PC-3 (cell line): Measurements from ENCODE around the gene DPYSL3. TPM values are rescaled to one million over a fixed set of nuclear protein-coding genes. Genes with fewer than 3 reads are reported as not detected.

ENCODE experiments used
- ATAC-seq: fragments of 200-7000 bp; cut with Tn5 transposase; 2 replicates; pipeline ENCODE4 v1.9.1; 2020; ENCODE audit warnings: mild to moderate bottlenecking, moderate library complexity
- BruUV-seq: library from RNA; stranded (reverse); fragments of 400-500 nt; replicated peaks from 2 replicates; lab custom pipeline; 2021; lab: Mats Ljungman, UMichigan
- CTCF ChIA-PET: fragments of 300-600 bp; sonication (Branson Sonifier 250); formaldehyde crosslinking; loops from one replicate; lab custom pipeline; 2022; ENCODE audit warnings: antibody characterized with exemption; lab: Charles Lee
- POLR2A ChIA-PET: fragments of 300-600 bp; sonication (Branson Sonifier 250); formaldehyde crosslinking; loops from one replicate; lab custom pipeline; 2022; ENCODE audit warnings: antibody characterized with exemption; ENCODE audit not compliant: unreplicated experiment; lab: Charles Lee
- DNase-seq: peaks from one replicate; pipeline ENCODE4 v3.0.0-alpha.2; 2015
- H2AFZ ChIP-seq: fragments of 300-600 bp; sonication (generic); 2 replicates; pipeline ENCODE4 v1.6.0; 2016; ENCODE audit warnings: antibody characterized with exemption, low read length
- H3F3A ChIP-seq: fragments of 300-600 bp; sonication (generic); one replicate; pipeline ENCODE4 v1.6.0; 2017; ENCODE audit warnings: antibody characterized with exemption, low read length, control low read depth, mild to moderate bottlenecking; ENCODE audit not compliant: unreplicated experiment
- H3K27ac ChIP-seq: fragments of 300-600 bp; sonication (generic); 2 replicates; pipeline ENCODE4 v1.5.1; 2016; ENCODE audit warnings: mild to moderate bottlenecking, low read length
- H3K27me3 ChIP-seq: fragments of 300-600 bp; sonication (generic); 2 replicates; pipeline ENCODE4 v1.6.1; 2016; ENCODE audit warnings: low read length, mixed read lengths
- H3K36me3 ChIP-seq: fragments of 300-600 bp; sonication (generic); 2 replicates; pipeline ENCODE4 v1.6.1; 2016; ENCODE audit warnings: low read depth, mixed run types, low read length, mixed read lengths
- H3K4me1 ChIP-seq: fragments of 300-600 bp; sonication (generic); 2 replicates; pipeline ENCODE4 v1.5.1; 2016; ENCODE audit warnings: low read length; ENCODE audit not compliant: insufficient read depth
- H3K4me2 ChIP-seq: fragments of 300-600 bp; sonication (generic); 2 replicates; pipeline ENCODE4 v1.6.0; 2016; ENCODE audit warnings: low read length
- H3K4me3 ChIP-seq: fragments of 300-600 bp; sonication (generic); 2 replicates; pipeline ENCODE4 v1.5.1; 2016; ENCODE audit warnings: mild to moderate bottlenecking, low read length, mixed read lengths
- H3K79me2 ChIP-seq: fragments of 300-600 bp; sonication (generic); 2 replicates; pipeline ENCODE4 v1.6.1; 2017; ENCODE audit warnings: low read length, mixed read lengths
- H3K9ac ChIP-seq: fragments of 300-600 bp; sonication (generic); 2 replicates; pipeline ENCODE4 v1.6.0; 2016; ENCODE audit warnings: mild to moderate bottlenecking, low read length
- H3K9me2 ChIP-seq: fragments of 300-600 bp; sonication (generic); replicated peaks from 2 replicates; pipeline ENCODE4 v1.6.1; 2016; ENCODE audit warnings: mixed run types, low read length, mixed read lengths
- H3K9me3 ChIP-seq: fragments of 300-600 bp; sonication (generic); 2 replicates; pipeline ENCODE4 v1.6.1; 2016; ENCODE audit warnings: low read length, mixed read lengths
- H4K20me1 ChIP-seq: fragments of 300-600 bp; sonication (generic); 2 replicates; pipeline ENCODE4 v1.6.1; 2016; ENCODE audit warnings: low read length, mixed read lengths
- EZH2 ChIP-seq: fragments of 300-600 bp; sonication (generic); IDR thresholded peaks from one replicate; pipeline ENCODE4 v1.6.1; 2017; ENCODE audit warnings: antibody characterized with exemption, mild to moderate bottlenecking, low read length; ENCODE audit not compliant: unreplicated experiment
- EZH2phosphoT487 ChIP-seq: fragments of 300-600 bp; sonication (generic); IDR thresholded peaks from 2 replicates; pipeline ENCODE4 v1.6.1; 2018; ENCODE audit warnings: mild to moderate bottlenecking, antibody characterized with exemption, low read length, borderline replicate concordance
- intact Hi-C: fragments of 100-400 bp; cut with micrococcal nuclease; formaldehyde crosslinking; loops from 2 replicates; pipeline ENCODE4 v1.9.0; 2023
- total RNA-seq: library from RNA; depleted of rRNA; stranded (reverse); fragments of >200 nt; gene quantifications from 2 replicates; pipeline ENCODE4 v1.2.3, GENCODE V29; 2014
- TF ChIP-seq, protein P1 (sequence below): fragments of 300-600 bp; sonication (generic); conservative IDR thresholded peaks from 2 replicates; pipeline ENCODE4 v1.5.1; 2017; ENCODE audit warnings: antibody characterized with exemption, low read depth, mild to moderate bottlenecking, low read length

DPYSL3 gene
- total RNA-seq, 1 experiment from 2014 or later: 20.6 TPM

DNA sequence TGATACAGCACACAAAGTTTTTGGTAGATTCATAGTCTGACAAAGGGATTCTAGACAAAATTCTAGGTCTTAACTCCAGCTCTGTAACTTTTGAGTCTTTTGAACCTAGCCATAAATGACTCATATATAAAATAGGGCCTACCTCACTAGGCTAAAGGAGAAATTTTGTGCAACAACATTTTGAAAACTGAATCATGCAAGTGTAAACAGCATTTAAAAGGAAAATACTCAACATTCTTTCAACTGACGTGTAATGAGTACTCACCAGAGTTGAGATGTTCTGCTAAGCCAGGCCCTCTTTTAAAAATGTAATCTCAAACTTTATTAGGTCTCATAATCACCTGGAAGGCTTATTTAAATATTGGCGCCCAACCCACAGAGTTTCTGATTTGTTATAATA, 161.8 kb downstream of the DPYSL3 start:
- ChIA-PET CTCF (no interaction called here), POLR2A (no interaction called here)
- DNase-seq: peak; percentile 84
- Histone ChIP-seq H3F3A (peaks cover 6% of the 10 kb centered on the region), H3K79me2 (no peaks in the 10 kb centered on the region), H3K9me3 (no peaks in the 10 kb centered on the region), H3K27me3 (no peaks in the 10 kb centered on the region), H3K9ac (no peak overlapping the region), H3K9me2 (no peaks in the 10 kb centered on the region), H3K4me3 (peak overlapping the region; percentile 19; the same call in 1 of the 2 replicates), H2AFZ (peak overlapping the region; percentile 7; the same call in 1 of the 2 replicates), H4K20me1 (no peaks in the 10 kb centered on the region), H3K27ac (peak overlapping the region; percentile 81), H3K4me2 (peak overlapping the region; percentile 59), H3K4me1 (peaks cover 31% of the 10 kb centered on the region), H3K36me3 (no peaks in the 10 kb centered on the region)
- no peak for TF ChIP-seq EZH2
- TF ChIP-seq, protein P1, sequence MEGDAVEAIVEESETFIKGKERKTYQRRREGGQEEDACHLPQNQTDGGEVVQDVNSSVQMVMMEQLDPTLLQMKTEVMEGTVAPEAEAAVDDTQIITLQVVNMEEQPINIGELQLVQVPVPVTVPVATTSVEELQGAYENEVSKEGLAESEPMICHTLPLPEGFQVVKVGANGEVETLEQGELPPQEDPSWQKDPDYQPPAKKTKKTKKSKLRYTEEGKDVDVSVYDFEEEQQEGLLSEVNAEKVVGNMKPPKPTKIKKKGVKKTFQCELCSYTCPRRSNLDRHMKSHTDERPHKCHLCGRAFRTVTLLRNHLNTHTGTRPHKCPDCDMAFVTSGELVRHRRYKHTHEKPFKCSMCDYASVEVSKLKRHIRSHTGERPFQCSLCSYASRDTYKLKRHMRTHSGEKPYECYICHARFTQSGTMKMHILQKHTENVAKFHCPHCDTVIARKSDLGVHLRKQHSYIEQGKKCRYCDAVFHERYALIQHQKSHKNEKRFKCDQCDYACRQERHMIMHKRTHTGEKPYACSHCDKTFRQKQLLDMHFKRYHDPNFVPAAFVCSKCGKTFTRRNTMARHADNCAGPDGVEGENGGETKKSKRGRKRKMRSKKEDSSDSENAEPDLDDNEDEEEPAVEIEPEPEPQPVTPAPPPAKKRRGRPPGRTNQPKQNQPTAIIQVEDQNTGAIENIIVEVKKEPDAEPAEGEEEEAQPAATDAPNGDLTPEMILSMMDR: no peak
- TF ChIP-seq EZH2phosphoT487: no peak
- ATAC-seq: peak; percentile 96
- no TSS peak for BruUV-seq
- intact Hi-C loops: loop anchor here (1.0 to 5.0 kb wide), 4 partner anchors 11 to 111 kb away; partner anchors contain the start of gene STK32A

DNA sequence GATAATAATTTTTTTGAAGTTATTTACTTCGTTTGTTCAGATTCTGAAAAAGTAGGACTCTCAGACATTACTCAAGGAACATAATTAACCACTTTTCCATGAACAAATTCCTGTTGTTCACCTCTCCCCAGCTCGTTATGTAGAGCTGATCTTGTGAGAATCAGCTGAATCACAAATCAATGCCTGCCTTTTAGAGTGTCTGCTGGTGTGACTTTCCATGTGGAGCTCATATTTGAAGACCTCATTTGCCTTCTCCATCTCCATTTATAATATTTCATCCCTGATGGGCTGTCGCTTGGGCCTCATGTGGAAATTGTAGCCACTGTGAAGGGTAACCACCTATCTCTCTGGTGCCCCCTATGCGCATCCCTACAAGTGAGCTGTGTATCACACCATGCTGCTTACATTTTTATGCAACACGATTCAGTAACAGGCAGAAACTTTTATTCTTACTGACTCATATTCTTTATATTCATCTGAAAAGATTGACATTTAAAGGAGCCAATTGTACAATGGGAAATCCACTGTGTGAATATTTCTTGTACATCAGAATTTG, 163.8 kb downstream of the DPYSL3 start:
- Histone ChIP-seq H3K4me2 (no peak overlapping the region), H3K4me1 (peaks cover 31% of the 10 kb centered on the region), H3K4me3 (no peak overlapping the region), H3K79me2 (no peaks in the 10 kb centered on the region), H3F3A (peaks cover 6% of the 10 kb centered on the region), H4K20me1 (no peaks in the 10 kb centered on the region), H2AFZ (no peak overlapping the region), H3K9ac (no peak overlapping the region), H3K36me3 (no peaks in the 10 kb centered on the region), H3K9me2 (no peaks in the 10 kb centered on the region), H3K27me3 (no peaks in the 10 kb centered on the region), H3K27ac (no peak overlapping the region), H3K9me3 (no peaks in the 10 kb centered on the region)
- no TSS peak for BruUV-seq
- TF ChIP-seq, protein P1: 0 out of 2 replicates have a peak, but pooled peaks have one; percentile 22
- TF ChIP-seq EZH2: no peak
- no peak for ATAC-seq
- CTCF ChIA-PET: no interaction called here
- no peak for DNase-seq
- POLR2A ChIA-PET: no interaction called here
- intact Hi-C loops: loop anchor here (5.0 kb wide), 2 partner anchors 44 to 109 kb away; partner anchors contain the start of gene STK32A

DNA sequence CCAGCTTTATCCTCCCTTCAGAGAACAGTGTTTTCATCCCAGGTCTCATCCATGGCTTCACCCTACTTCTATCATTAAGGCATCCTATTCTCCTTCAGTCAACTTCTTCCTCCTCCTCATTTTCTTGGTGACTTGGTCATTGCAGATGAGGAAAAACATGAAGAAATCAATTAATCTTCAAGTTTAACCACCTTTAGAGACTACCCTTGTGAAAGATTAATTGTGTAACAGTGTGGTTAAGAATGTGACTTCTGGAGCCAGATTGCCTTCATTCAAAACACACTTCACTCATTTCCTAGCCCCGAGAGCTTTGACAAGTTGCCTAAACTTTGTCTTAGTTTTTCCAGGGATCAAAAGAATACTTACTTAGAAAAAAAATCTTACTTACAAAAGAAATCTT, 165.0 kb downstream of the DPYSL3 start:
- BruUV-seq: no TSS peak
- ATAC-seq: no peak

More for the DNA sequence above, 165.0 kb downstream of the DPYSL3 start:
- no peaks in the 10 kb centered on the region for H4K20me1 ChIP-seq
- H3K9ac ChIP-seq: no peak overlapping the region
- peaks cover 31% of the 10 kb centered on the region for H3K4me1 ChIP-seq
- H3K79me2 ChIP-seq: no peaks in the 10 kb centered on the region
- peaks cover 6% of the 10 kb centered on the region for H3F3A ChIP-seq
- H3K36me3 ChIP-seq: no peaks in the 10 kb centered on the region
- ChIA-PET POLR2A (no interaction called here), CTCF (no interaction called here)
- DNase-seq: no peak
- H3K4me3 ChIP-seq: no peak overlapping the region
- H3K27ac ChIP-seq: no peak overlapping the region
- H2AFZ ChIP-seq: no peak overlapping the region
- intact Hi-C loops: loop anchor here (5.0 kb wide), 2 partner anchors 43 to 108 kb away; partner anchors contain the start of gene STK32A
- no peaks in the 10 kb centered on the region for H3K27me3 ChIP-seq
- no peaks in the 10 kb centered on the region for H3K9me2 ChIP-seq
- no peak for TF ChIP-seq EZH2phosphoT487
- no peak for TF ChIP-seq EZH2
- TF ChIP-seq, protein P1: no peak
- H3K4me2 ChIP-seq: no peak overlapping the region
- H3K9me3 ChIP-seq: no peaks in the 10 kb centered on the region
